GM18519 (cell line): ENCODE data around the gene ALOX5AP.

Source experiments
- ATAC-seq: cut with Tn5 transposase; IDR thresholded peaks from one replicate; pipeline ENCODE4 v1.9.1; 2021; ENCODE audit warnings: mild to moderate bottlenecking, moderate library complexity; ENCODE audit not compliant: unreplicated experiment, low FRiP score

Gene ALOX5AP

GRCh38 chr13:30753030-30753616, 17.8 kb downstream of the ALOX5AP start:
- ATAC-seq = no peak

- no peak for ATAC-seq
These were observed 20.3 kb downstream of the ALOX5AP start for GRCh38 chr13:30755678-30756077.

DNA sequence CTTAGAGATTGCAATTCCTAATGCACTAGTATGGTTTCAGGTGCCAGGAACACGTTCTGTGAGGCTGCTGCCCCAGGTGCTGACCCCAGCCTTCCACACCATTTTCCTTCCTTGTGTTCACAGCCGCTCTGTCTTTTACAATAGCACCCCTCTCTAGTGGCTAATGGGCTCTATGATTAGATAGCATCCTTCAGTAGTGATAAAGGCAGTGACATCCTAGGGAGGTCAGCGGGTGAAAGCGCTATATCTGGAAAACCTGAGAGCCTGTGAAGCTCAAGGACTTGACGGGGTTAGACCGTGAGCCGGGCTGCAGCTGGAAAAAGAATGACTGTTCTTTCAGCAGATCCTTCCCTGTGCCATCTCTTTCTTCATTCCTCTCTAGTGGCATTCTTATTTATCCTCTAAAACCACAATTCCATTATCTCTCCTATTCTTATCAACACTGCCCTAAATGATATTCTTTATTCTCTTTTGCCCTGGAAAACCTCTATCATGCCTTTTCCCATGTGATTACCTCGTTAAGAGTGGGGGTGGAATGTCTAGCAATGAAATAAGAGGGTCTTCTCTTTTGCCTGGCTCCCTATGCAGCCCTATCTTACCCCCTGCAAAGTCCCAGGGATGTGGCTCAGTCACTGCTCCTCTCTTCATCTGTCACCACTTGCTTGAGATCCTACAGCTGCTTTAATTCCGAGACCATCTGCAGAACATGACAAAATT, 21.8 kb downstream of the ALOX5AP start:
- no peak for ATAC-seq

- no peak for ATAC-seq
These were observed 24.4 kb downstream of the ALOX5AP start for GRCh38 chr13:30759748-30760147.

GRCh38 chr13:30762643-30763042, 27.3 kb downstream of the ALOX5AP start:
- no peak for ATAC-seq

GRCh38 chr13:30763786-30764413, 28.6 kb downstream of the ALOX5AP start:
- ATAC-seq = no peak

- ATAC-seq = no peak
These were observed 30.9 kb downstream of the ALOX5AP start for GRCh38 chr13:30766231-30766630.

DNA sequence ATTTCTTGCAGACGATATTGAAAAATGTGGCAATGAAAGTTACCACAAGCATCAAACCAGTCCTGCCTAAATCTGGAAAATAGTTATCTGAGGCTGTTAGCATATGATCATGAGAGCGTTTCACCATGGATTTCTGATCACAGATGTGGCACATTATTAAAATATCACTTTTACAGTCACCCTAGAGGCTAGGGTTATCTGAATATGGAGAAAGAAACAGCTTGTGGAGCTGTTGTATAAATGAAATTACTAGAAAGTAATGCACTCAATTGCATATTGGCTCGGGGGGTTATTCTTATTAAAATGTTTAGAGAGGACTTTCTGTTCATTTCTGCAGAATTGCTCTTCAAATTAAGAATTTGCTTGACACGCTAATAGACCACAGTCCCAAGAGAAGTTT, 35.6 kb downstream of the ALOX5AP start:
- ATAC-seq = no peak

GRCh38 chr13:30773561-30773960, 38.2 kb downstream of the ALOX5AP start:
- ATAC-seq = no peak

GRCh38 chr13:30774214-30774730, 38.9 kb downstream of the ALOX5AP start:
- no peak for ATAC-seq

GRCh38 chr13:30776661-30777060, 41.3 kb downstream of the ALOX5AP start:
- no peak for ATAC-seq

GRCh38 chr13:30779016-30779415, 43.7 kb downstream of the ALOX5AP start:
- ATAC-seq = no peak

DNA sequence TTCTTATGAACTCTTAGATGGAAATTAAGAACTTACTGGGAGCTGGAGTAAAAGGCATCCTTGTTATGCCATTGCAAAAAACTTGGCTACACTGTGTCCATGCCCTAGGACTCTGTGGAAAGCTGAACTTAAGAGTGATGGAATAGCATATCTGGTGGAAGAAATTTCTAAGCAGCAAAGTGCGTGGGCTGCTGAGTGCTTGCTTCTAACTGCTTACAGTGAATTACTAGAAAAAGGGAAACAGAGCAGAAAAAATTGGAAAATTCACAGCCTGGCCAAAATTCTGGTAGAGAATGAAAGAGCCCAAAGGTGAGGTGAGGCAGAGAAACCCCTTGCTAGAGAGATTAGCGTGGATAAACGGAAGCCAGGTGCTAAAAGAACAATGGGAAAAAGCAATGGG, 44.3 kb downstream of the ALOX5AP start:
- ATAC-seq = no peak

DNA sequence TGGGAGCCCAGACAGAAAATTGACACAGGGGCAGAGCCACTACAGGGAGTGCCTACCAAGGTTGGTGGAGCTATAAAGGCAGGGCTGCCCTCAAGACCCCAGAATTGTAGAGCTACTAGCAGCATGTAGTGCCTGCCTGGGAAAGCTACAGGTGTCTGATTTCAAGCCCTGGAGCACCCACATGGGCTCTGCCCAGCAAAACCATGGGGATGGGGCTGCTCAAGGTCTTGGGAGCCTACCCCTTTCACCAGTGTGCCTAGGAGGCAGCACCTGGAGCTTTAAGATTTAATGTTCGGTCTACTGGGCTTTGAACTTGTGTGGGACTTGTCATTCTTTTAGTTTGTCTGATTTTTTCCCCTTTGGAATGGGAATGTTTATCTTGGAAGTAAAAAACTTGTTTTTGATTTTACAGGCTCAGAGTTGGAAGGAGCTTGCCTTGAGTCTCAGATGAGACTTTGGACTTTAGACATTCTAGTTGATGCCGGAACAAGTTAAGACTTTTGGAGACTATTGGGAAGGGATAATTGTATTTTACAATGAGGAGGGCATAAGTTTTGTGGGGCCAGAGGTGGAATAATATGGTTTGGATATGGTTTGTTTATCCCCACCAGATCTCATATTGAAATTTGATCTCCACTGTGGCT, 45.1 kb downstream of the ALOX5AP start:
- no peak for ATAC-seq

- ATAC-seq = no peak
These were observed 50.0 kb downstream of the ALOX5AP start for GRCh38 chr13:30785191-30785850.

DNA sequence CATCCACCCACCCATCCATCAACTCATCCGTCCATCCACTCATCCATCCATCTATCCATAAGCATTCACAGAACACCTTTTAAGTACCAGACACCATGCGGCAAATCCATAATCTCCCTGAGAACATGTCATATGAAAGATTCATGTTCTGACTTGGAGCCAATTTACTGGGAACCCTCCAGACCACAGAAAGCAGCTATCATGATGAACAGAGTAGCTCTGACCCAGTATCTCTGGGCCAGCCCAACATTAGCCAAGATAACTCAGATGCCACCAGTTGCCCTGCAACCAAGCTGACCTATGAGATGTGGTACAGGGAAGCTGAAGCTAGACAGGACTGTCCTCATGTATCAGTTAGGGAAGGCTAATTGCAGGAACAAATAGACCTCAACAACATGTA, 51.3 kb downstream of the ALOX5AP start:
- ATAC-seq = no peak

DNA sequence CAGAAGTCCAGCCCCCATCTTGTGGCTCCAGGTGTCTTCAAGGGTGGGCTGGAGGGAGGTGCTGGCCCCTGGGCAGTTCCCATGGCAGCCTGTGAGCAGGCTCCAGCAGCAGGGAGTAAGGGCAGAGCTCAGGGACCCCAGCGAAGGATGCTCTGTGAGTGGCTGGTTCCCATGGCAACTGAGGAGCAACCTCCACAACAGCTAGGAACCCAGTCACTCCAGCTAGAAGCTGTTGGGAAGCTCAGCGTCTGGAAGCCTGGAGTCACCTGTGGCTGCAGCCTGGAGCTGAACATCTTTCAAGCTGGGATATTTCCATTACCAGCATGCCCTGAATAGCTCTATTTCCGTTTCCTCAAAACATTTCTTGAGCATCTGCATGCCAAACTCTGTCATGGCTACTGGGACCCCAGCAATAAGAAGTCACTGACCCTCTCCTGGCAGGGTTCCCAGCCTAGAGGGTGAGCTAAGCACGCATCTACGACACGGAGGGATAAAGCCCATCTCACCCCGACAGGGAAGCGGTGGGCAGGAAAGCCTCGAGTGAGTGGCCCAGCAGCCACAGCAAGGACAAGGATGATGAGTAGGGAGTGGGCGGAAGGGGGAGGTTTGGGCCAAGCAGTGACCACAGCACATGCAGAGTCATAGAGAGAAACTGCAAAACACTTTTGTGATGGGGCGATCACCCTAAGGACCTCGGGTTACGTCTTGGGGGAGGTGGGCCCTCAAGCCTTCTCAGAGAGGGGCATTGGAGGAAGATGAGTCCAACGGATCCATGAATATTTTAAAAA, 52.6 kb downstream of the ALOX5AP start:
- no peak for ATAC-seq

GRCh38 chr13:30789166-30789862, 54.0 kb downstream of the ALOX5AP start:
- ATAC-seq = no peak

GRCh38 chr13:30790592-30790991, 55.2 kb downstream of the ALOX5AP start:
- no peak for ATAC-seq
